GM18519 (cell line): ENCODE data around the gene SLC6A15.
A peak's percentile ranks its signal among the peaks of the same experiment; 100 is the strongest.

Experiments used
- ATAC-seq: cut with Tn5 transposase; IDR thresholded peaks from one replicate; pipeline ENCODE4 v1.9.1; 2021; ENCODE audit warnings: mild to moderate bottlenecking, moderate library complexity; ENCODE audit not compliant: unreplicated experiment, low FRiP score

SLC6A15 gene

GRCh38 chr12:84912198-84913128 is at the start of gene SLC6A15:
SLC6A15 (minus strand) TSS chr12:84912799; CDS start chr12:84892120, 20,679 bp downstream.
- peak; percentile 47 for ATAC-seq

GRCh38 chr12:84960918-84961317 is 48.3 kb upstream of the SLC6A15 start:
- no peak for ATAC-seq

- ATAC-seq, result no peak
Measured at GRCh38 chr12:84955298-84955697, 42.7 kb upstream of the SLC6A15 start.

- ATAC-seq, result no peak
Measured at GRCh38 chr12:84954415-84954814, 41.8 kb upstream of the SLC6A15 start.

GRCh38 chr12:84950971-84951546 is 38.5 kb upstream of the SLC6A15 start:
- ATAC-seq, result no peak

GRCh38 chr12:84946753-84947152 is 34.2 kb upstream of the SLC6A15 start:
- ATAC-seq, result no peak

GRCh38 chr12:84937415-84937814 is 24.8 kb upstream of the SLC6A15 start:
- ATAC-seq, result no peak

GRCh38 chr12:84929501-84929900 is 16.9 kb upstream of the SLC6A15 start:
- ATAC-seq, result no peak

- ATAC-seq, result no peak
Measured at GRCh38 chr12:84924981-84925380, 12.4 kb upstream of the SLC6A15 start.

GRCh38 chr12:84922693-84923092 is 10.1 kb upstream of the SLC6A15 start:
- ATAC-seq, result no peak

- no peak for ATAC-seq
Measured at GRCh38 chr12:84920331-84920730, 7.7 kb upstream of the SLC6A15 start.

- ATAC-seq, result no peak
Measured at GRCh38 chr12:84919271-84919670, 6.7 kb upstream of the SLC6A15 start.

- ATAC-seq, result no peak
Measured at GRCh38 chr12:84913129-84913515, 523 bp upstream of the SLC6A15 start.

- ATAC-seq, result no peak
Measured at GRCh38 chr12:84911271-84912197, 1.1 kb downstream of the SLC6A15 start.

- ATAC-seq, result no peak
Measured at GRCh38 chr12:84910549-84911241, 1.9 kb downstream of the SLC6A15 start.

- no peak for ATAC-seq
Measured at GRCh38 chr12:84904051-84904450, 8.5 kb downstream of the SLC6A15 start.

- ATAC-seq, result no peak
Measured at GRCh38 chr12:84891106-84891838, 21.3 kb downstream of the SLC6A15 start.

- no peak for ATAC-seq
Measured at GRCh38 chr12:84889818-84890217, 22.8 kb downstream of the SLC6A15 start.

GRCh38 chr12:84888861-84889260 is 23.7 kb downstream of the SLC6A15 start:
- ATAC-seq, result no peak

- no peak for ATAC-seq
Measured at GRCh38 chr12:84877340-84877739, 35.3 kb downstream of the SLC6A15 start.
